ENCODE data around the gene KAT7. TPM values are rescaled to one million over a fixed set of nuclear protein-coding genes. Genes with fewer than 3 reads are reported as not detected.

KAT7 gene
- total RNA-seq, 4 donors from 2014 or later: 19.9 to 32.6 (median 21.0) TPM

- no peak for TF ChIP-seq CTCF (IDR thresholded peaks at IDR 0.05)
- no peak for ATAC-seq (ENCODE audit: low FRiP score)
- no peak for DNase-seq (ENCODE audit: low spot score)
These were observed 53.9 kb downstream of the KAT7 start for GRCh38 chr17:49842371-49842770.

- ATAC-seq (ENCODE audit: low FRiP score): no peak
- no peak for TF ChIP-seq CTCF (IDR thresholded peaks at IDR 0.05)
- no peak for DNase-seq (ENCODE audit: low spot score)
These were observed 54.4 kb downstream of the KAT7 start for GRCh38 chr17:49842846-49843245.

- no peak for TF ChIP-seq CTCF (IDR thresholded peaks at IDR 0.05)
- ATAC-seq (ENCODE audit: low FRiP score) (no peak), DNase-seq (ENCODE audit: low spot score) (no peak)
These were observed 55.4 kb downstream of the KAT7 start for GRCh38 chr17:49843774-49844350.

- TF ChIP-seq CTCF (IDR thresholded peaks at IDR 0.05): no peak
- ATAC-seq (ENCODE audit: low FRiP score): no peak
- DNase-seq (ENCODE audit: low spot score): no peak
These were observed 56.8 kb downstream of the KAT7 start for GRCh38 chr17:49845321-49845720.

GRCh38 chr17:49846938-49847712 lies 58.6 kb downstream of the KAT7 start:
- DNase-seq (ENCODE audit: low spot score): no peak
- no peak for TF ChIP-seq CTCF (IDR thresholded peaks at IDR 0.05)
- ATAC-seq (ENCODE audit: low FRiP score): no peak

- no peak for ATAC-seq (ENCODE audit: low FRiP score)
- no peak for TF ChIP-seq CTCF (IDR thresholded peaks at IDR 0.05)
- DNase-seq (ENCODE audit: low spot score): no peak
These were observed 59.6 kb downstream of the KAT7 start, which contains the start of gene TAC4 for GRCh38 chr17:49848019-49848473. TAC4 (minus strand) TSS chr17:49848069; CDS start chr17:49848017, 52 bp downstream.

GRCh38 chr17:49848739-49849138 lies 60.3 kb downstream of the KAT7 start:
- TF ChIP-seq CTCF (IDR thresholded peaks at IDR 0.05): no peak
- DNase-seq (ENCODE audit: low spot score) (no peak), ATAC-seq (ENCODE audit: low FRiP score) (no peak)

Data from omental fat pad (tissue), 4 donors.